DND-41 (cell line): ENCODE data around the gene ARHGAP6.

Source experiments
- CTCF ChIP-seq: IDR thresholded peaks from 2 replicates; pipeline ENCODE4 v1.5.1; 2012; ENCODE audit warnings: borderline replicate concordance, low read length, moderate library complexity, mild to moderate bottlenecking; ENCODE audit not compliant: poor library complexity, severe bottlenecking; ENCODE audit errors: extremely low read depth
- EZH2 ChIP-seq: IDR thresholded peaks from 3 replicates; pipeline ENCODE4 v1.6.1; 2012; ENCODE audit warnings: borderline replicate concordance, low read depth, mild to moderate bottlenecking, moderate library complexity, low read length, inconsistent platforms; ENCODE audit not compliant: severe bottlenecking

- no peak for TF ChIP-seq CTCF
- TF ChIP-seq EZH2, result no peak
These were observed 1.4 kb upstream of the ARHGAP6 start for GRCh38 chrX:11666952-11667685.
